ENCODE data around the gene HDGFL3.
A peak's percentile ranks its signal among the peaks of the same experiment; 100 is the strongest.

The HDGFL3 gene

GRCh38 chr15:83198476-83198875 lies 9.1 kb downstream of the HDGFL3 start:
- peaks cover 65% of the 10 kb centered on the region for H3K4me1 ChIP-seq (ENCODE audit: low read length)
- H3K4me3 ChIP-seq (ENCODE audit: low read length) = peak overlapping the region; percentile 54
- H3K4me2 ChIP-seq (ENCODE audit: low read length) = peak overlapping the region; percentile 54
- no peak overlapping the region for H2AFZ ChIP-seq (ENCODE audit: low read depth, low read length)
- peak overlapping the region; percentile 18; the same call in 1 of the 2 replicates for H3K9ac ChIP-seq (ENCODE audit: low read length)
- H3K27me3 ChIP-seq (ENCODE audit: low read depth, low read length) = no peaks in the 10 kb centered on the region
- H3K27ac ChIP-seq (ENCODE audit: low read length) = peak overlapping the region; percentile 44
- no peak for TF ChIP-seq CTCF (IDR thresholded peaks at IDR 0.05; ENCODE audit: low read depth, low read length)
- TF ChIP-seq EZH2phosphoT487 (IDR thresholded peaks at IDR 0.05; ENCODE audit: low read depth) = no peak
- H4K20me1 ChIP-seq (ENCODE audit: insufficient read depth, low read length) = 0 out of 2 replicates have a peak, but pooled peaks cover 9% of the 10 kb centered on the region
- no peaks in the 10 kb centered on the region for H3K36me3 ChIP-seq (replicated peaks; ENCODE audit: low read depth, low read length)
- no peaks in the 10 kb centered on the region for H3K9me3 ChIP-seq (ENCODE audit: insufficient read depth, low read length)
- peaks cover 62% of the 10 kb centered on the region for H3K79me2 ChIP-seq (ENCODE audit: low read length)

- H3K4me3 ChIP-seq (ENCODE audit: low read length) = no peak overlapping the region
- peak overlapping the region; percentile 16; the same call in 1 of the 2 replicates for H3K4me2 ChIP-seq (ENCODE audit: low read length)
- no peaks in the 10 kb centered on the region for H3K9me3 ChIP-seq (ENCODE audit: insufficient read depth, low read length)
- H3K9ac ChIP-seq (ENCODE audit: low read length) = no peak overlapping the region
- H3K4me1 ChIP-seq (ENCODE audit: low read length) = peaks cover 32% of the 10 kb centered on the region
- H3K27ac ChIP-seq (ENCODE audit: low read length) = no peak overlapping the region
- H4K20me1 ChIP-seq (ENCODE audit: insufficient read depth, low read length) = 0 out of 2 replicates have a peak, but pooled peaks cover 9% of the 10 kb centered on the region
- H2AFZ ChIP-seq (ENCODE audit: low read depth, low read length) = no peak overlapping the region
- H3K36me3 ChIP-seq (replicated peaks; ENCODE audit: low read depth, low read length) = no peaks in the 10 kb centered on the region
- no peak for TF ChIP-seq EZH2phosphoT487 (IDR thresholded peaks at IDR 0.05; ENCODE audit: low read depth)
- no peak for TF ChIP-seq CTCF (IDR thresholded peaks at IDR 0.05; ENCODE audit: low read depth, low read length)
- no peaks in the 10 kb centered on the region for H3K27me3 ChIP-seq (ENCODE audit: low read depth, low read length)
- H3K79me2 ChIP-seq (ENCODE audit: low read length) = peaks cover 53% of the 10 kb centered on the region
Measured at GRCh38 chr15:83194528-83194927, 13.1 kb downstream of the HDGFL3 start.

GRCh38 chr15:83193721-83194120 lies 13.9 kb downstream of the HDGFL3 start:
- Histone ChIP-seq H3K27me3 (ENCODE audit: low read depth, low read length) (no peaks in the 10 kb centered on the region), H2AFZ (ENCODE audit: low read depth, low read length) (no peak overlapping the region), H3K9me3 (ENCODE audit: insufficient read depth, low read length) (no peaks in the 10 kb centered on the region), H3K27ac (ENCODE audit: low read length) (no peak overlapping the region), H4K20me1 (ENCODE audit: insufficient read depth, low read length) (0 out of 2 replicates have a peak, but pooled peaks cover 6% of the 10 kb centered on the region), H3K4me1 (ENCODE audit: low read length) (peaks cover 24% of the 10 kb centered on the region), H3K36me3 (replicated peaks; ENCODE audit: low read depth, low read length) (no peaks in the 10 kb centered on the region), H3K79me2 (ENCODE audit: low read length) (peaks cover 49% of the 10 kb centered on the region), H3K4me3 (ENCODE audit: low read length) (no peak overlapping the region), H3K4me2 (ENCODE audit: low read length) (no peak overlapping the region), H3K9ac (ENCODE audit: low read length) (no peak overlapping the region)
- TF ChIP-seq EZH2phosphoT487 (IDR thresholded peaks at IDR 0.05; ENCODE audit: low read depth) (no peak), CTCF (IDR thresholded peaks at IDR 0.05; ENCODE audit: low read depth, low read length) (no peak)

- TF ChIP-seq EZH2phosphoT487 (IDR thresholded peaks at IDR 0.05; ENCODE audit: low read depth) (no peak), CTCF (IDR thresholded peaks at IDR 0.05; ENCODE audit: low read depth, low read length) (no peak)
- no peak overlapping the region for H3K4me2 ChIP-seq (ENCODE audit: low read length)
- H3K9ac ChIP-seq (ENCODE audit: low read length) = no peak overlapping the region
- 0 out of 2 replicates have a peak, but pooled peaks cover 6% of the 10 kb centered on the region for H4K20me1 ChIP-seq (ENCODE audit: insufficient read depth, low read length)
- no peaks in the 10 kb centered on the region for H3K27me3 ChIP-seq (ENCODE audit: low read depth, low read length)
- no peak overlapping the region for H2AFZ ChIP-seq (ENCODE audit: low read depth, low read length)
- no peaks in the 10 kb centered on the region for H3K36me3 ChIP-seq (replicated peaks; ENCODE audit: low read depth, low read length)
- H3K27ac ChIP-seq (ENCODE audit: low read length) = no peak overlapping the region
- no peak overlapping the region for H3K4me3 ChIP-seq (ENCODE audit: low read length)
- H3K79me2 ChIP-seq (ENCODE audit: low read length) = peaks cover 41% of the 10 kb centered on the region
- peaks cover 16% of the 10 kb centered on the region for H3K4me1 ChIP-seq (ENCODE audit: low read length)
- H3K9me3 ChIP-seq (ENCODE audit: insufficient read depth, low read length) = no peaks in the 10 kb centered on the region
Measured at GRCh38 chr15:83192742-83193141, 14.9 kb downstream of the HDGFL3 start.

Data from OCI-LY3 (cell line).